Measurements from ENCODE around the gene FBXO21. TPM values are rescaled to one million over a fixed set of nuclear protein-coding genes. Genes with fewer than 3 reads are reported as not detected.
"Not testable (repeated sequence)": the region's sequence is repeated elsewhere in the genome, so short reads cannot be mapped to it uniquely, and the experiment has no call there.

Gene FBXO21
- total RNA-seq, 3 donors from 2014 or later (not counting 1 experiment from before 2014, with no cell fraction given), result 39.8 to 48.8 (median 39.9) TPM

- H3K9me3 ChIP-seq (ENCODE audit: control insufficient read depth, insufficient read depth, low read length), result no peaks in the 10 kb centered on the region
- ATAC-seq, result no peak
- no peak overlapping the region for H3K4me3 Mint-ChIP-seq
- H3K4me1 Mint-ChIP-seq, result peaks cover 15 to 17% of the 10 kb centered on the region in 2 donors
- no peaks in the 10 kb centered on the region for H3K36me3 Mint-ChIP-seq
- no peak for TF ChIP-seq CTCF (IDR thresholded peaks at IDR 0.05)
- peaks cover 38% of the 10 kb centered on the region for H3K36me3 ChIP-seq (ENCODE audit: control insufficient read depth, insufficient read depth, low read length)
- no peaks in the 10 kb centered on the region for H3K27me3 ChIP-seq (ENCODE audit: control insufficient read depth, insufficient read depth, low read length)
- intact Hi-C loops (cut with micrococcal nuclease), result no loop called here
- H3K27me3 Mint-ChIP-seq (ENCODE audit: low read depth in 2 of 2), result peaks cover 0 to 4% of the 10 kb centered on the region in 2 donors
- no peak overlapping the region for H3K4me3 ChIP-seq (ENCODE audit: low read length)
- no peak overlapping the region for H3K27ac Mint-ChIP-seq
- no peak for DNase-seq
- WGBS (ENCODE audit: insufficient coverage), result 97% methylated on average over 4 of the region's 4 CpGs
- H3K27ac ChIP-seq (ENCODE audit: low read length), result no peak overlapping the region
- H3K4me1 ChIP-seq (ENCODE audit: control insufficient read depth, insufficient read depth, low read length), result peaks cover 18% of the 10 kb centered on the region
- H3K9me3 Mint-ChIP-seq, result no peaks in the 10 kb centered on the region
Observed at GRCh38 chr12:117187421-117187820, 2.8 kb downstream of the FBXO21 start.

DNA sequence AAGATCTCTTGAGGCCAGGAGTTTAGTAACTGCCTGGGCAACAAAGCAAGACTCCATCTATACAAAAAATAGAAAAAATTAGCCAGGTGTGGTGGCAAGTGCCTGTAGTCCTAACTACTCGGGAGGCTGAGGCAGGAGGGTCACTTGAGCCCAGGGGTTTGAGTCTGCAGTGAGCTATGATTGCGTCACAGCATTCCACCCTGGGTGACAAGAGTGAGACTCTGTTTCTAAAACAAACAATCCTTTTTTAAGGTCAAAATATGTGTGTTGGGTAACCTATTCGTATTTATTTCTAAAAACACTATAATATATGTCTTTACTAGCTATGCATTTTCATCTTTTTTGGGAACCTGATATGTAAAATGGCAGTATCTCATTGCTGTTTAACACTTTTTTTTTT lies 7.4 kb downstream of the FBXO21 start:
- no peak for TF ChIP-seq CTCF (IDR thresholded peaks at IDR 0.05)
- no peak overlapping the region for H3K4me3 Mint-ChIP-seq
- 100% methylated on average over 1 of the region's 3 CpGs for WGBS (ENCODE audit: insufficient coverage)
- Histone ChIP-seq H3K4me3 (ENCODE audit: low read length) (no peak overlapping the region), H3K27ac (ENCODE audit: low read length) (no peak overlapping the region), H3K4me1 (ENCODE audit: control insufficient read depth, insufficient read depth, low read length) (no peaks in the 10 kb centered on the region), H3K36me3 (ENCODE audit: control insufficient read depth, insufficient read depth, low read length) (peaks cover 62% of the 10 kb centered on the region), H3K9me3 (ENCODE audit: control insufficient read depth, insufficient read depth, low read length) (no peaks in the 10 kb centered on the region), H3K27me3 (ENCODE audit: control insufficient read depth, insufficient read depth, low read length) (no peaks in the 10 kb centered on the region)
- no peaks in the 10 kb centered on the region for H3K9me3 Mint-ChIP-seq
- DNase-seq, result no peak
- no peaks in the 10 kb centered on the region for H3K27me3 Mint-ChIP-seq (ENCODE audit: low read depth in 2 of 2)
- no peak for ATAC-seq
- intact Hi-C loops (cut with micrococcal nuclease), result no loop called here
- peaks cover 7% of the 10 kb centered on the region for H3K36me3 Mint-ChIP-seq
- no peak overlapping the region for H3K27ac Mint-ChIP-seq
- H3K4me1 Mint-ChIP-seq, result peaks cover 6 to 15% of the 10 kb centered on the region in 2 donors

DNA sequence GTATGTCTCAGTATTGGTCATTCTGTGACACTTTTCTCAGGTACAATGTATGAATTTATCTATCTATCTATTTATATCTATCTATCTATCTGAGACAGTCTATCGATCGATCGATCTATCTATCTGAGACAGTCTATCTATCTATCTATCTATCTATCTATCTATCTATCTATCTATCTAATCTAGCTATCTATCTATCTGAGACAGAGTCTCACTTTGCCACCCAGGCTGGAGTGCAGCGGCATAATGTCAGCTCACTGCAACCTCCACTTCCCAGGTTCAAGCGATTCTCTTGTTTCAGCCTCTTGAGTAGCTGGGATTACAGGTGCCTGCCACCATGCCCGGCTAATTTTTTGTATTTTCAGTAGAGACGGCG lies 8.8 kb downstream of the FBXO21 start:
- WGBS (ENCODE audit: insufficient coverage), result 99% methylated on average over 8 of the region's 8 CpGs
- H3K27me3 Mint-ChIP-seq (ENCODE audit: low read depth in 2 of 2); DNase-seq; H3K9me3 ChIP-seq (ENCODE audit: control insufficient read depth, insufficient read depth, low read length); H3K9me3 Mint-ChIP-seq; H3K4me1 ChIP-seq (ENCODE audit: control insufficient read depth, insufficient read depth, low read length); ATAC-seq; H3K27ac Mint-ChIP-seq; H3K27me3 ChIP-seq (ENCODE audit: control insufficient read depth, insufficient read depth, low read length); H3K27ac ChIP-seq (ENCODE audit: low read length); H3K4me3 Mint-ChIP-seq; H3K4me3 ChIP-seq (ENCODE audit: low read length); intact Hi-C loops (cut with micrococcal nuclease): not testable (repeated sequence)
- H3K4me1 Mint-ChIP-seq, result peaks cover 6 to 16% of the 10 kb centered on the region in 2 donors
- H3K36me3 ChIP-seq (ENCODE audit: control insufficient read depth, insufficient read depth, low read length), result peaks cover 68% of the 10 kb centered on the region
- peaks cover 16% of the 10 kb centered on the region for H3K36me3 Mint-ChIP-seq

- intact Hi-C loops (cut with micrococcal nuclease), result no loop called here
- H3K4me3 ChIP-seq (ENCODE audit: low read length), result no peak overlapping the region
- H3K4me3 Mint-ChIP-seq, result no peak overlapping the region
- ATAC-seq (no peak), DNase-seq (no peak)
- no peak overlapping the region for H3K27ac ChIP-seq (ENCODE audit: low read length)
- no peak for TF ChIP-seq CTCF (IDR thresholded peaks at IDR 0.05)
- H3K27me3 ChIP-seq (ENCODE audit: control insufficient read depth, insufficient read depth, low read length), result no peaks in the 10 kb centered on the region
- peaks cover 68% of the 10 kb centered on the region for H3K36me3 ChIP-seq (ENCODE audit: control insufficient read depth, insufficient read depth, low read length)
- no peaks in the 10 kb centered on the region for H3K9me3 Mint-ChIP-seq
- H3K4me1 Mint-ChIP-seq, result peaks cover 10 to 20% of the 10 kb centered on the region in 2 donors
- no peaks in the 10 kb centered on the region for H3K4me1 ChIP-seq (ENCODE audit: control insufficient read depth, insufficient read depth, low read length)
- H3K27ac Mint-ChIP-seq, result no peak overlapping the region
- H3K9me3 ChIP-seq (ENCODE audit: control insufficient read depth, insufficient read depth, low read length), result no peaks in the 10 kb centered on the region
- peaks cover 21% of the 10 kb centered on the region for H3K36me3 Mint-ChIP-seq
- H3K27me3 Mint-ChIP-seq (ENCODE audit: low read depth in 2 of 2), result no peaks in the 10 kb centered on the region
- WGBS (ENCODE audit: insufficient coverage), result 85% methylated on average over 4 of the region's 4 CpGs
Observed at GRCh38 chr12:117180758-117181467, 9.4 kb downstream of the FBXO21 start.

Measured in natural killer cell (primary cell).